Hematopoietic multipotent progenitor cell treated with erythropoietin and hydrocortisone succinate and interleukin-3 and kit ligand, for 6 days (in vitro differentiated cells): ENCODE results near the gene ERICH3.

Experiments
- DNase-seq: peaks from one replicate; pipeline ENCODE4 v3.0.0-alpha.2; 2015

ERICH3 gene

GRCh38 chr1:74673351-74674111, at the start of gene ERICH3:
Gene ERICH3 (minus strand): TSS chr1:74673792. CDS start chr1:74673519, 273 bp downstream.
- peak; percentile 9 for DNase-seq

GRCh38 chr1:74717626-74718025, 44.0 kb upstream of the ERICH3 start:
- no peak for DNase-seq

- DNase-seq = no peak
Measured at GRCh38 chr1:74716822-74717221, 43.2 kb upstream of the ERICH3 start.

GRCh38 chr1:74715806-74716205, 42.2 kb upstream of the ERICH3 start:
- no peak for DNase-seq

- no peak for DNase-seq
Measured at GRCh38 chr1:74715236-74715502, 41.6 kb upstream of the ERICH3 start.

GRCh38 chr1:74714429-74715235, 41.0 kb upstream of the ERICH3 start:
- no peak for DNase-seq

- no peak for DNase-seq
Measured at GRCh38 chr1:74713849-74714248, 40.3 kb upstream of the ERICH3 start.

- no peak for DNase-seq
Measured at GRCh38 chr1:74712881-74713280, 39.3 kb upstream of the ERICH3 start.

GRCh38 chr1:74703386-74704182, 30.0 kb upstream of the ERICH3 start:
- no peak for DNase-seq

GRCh38 chr1:74699331-74699730, 25.7 kb upstream of the ERICH3 start:
- no peak for DNase-seq

- DNase-seq = no peak
Measured at GRCh38 chr1:74697832-74698231, 24.2 kb upstream of the ERICH3 start.

GRCh38 chr1:74693473-74693872, 19.9 kb upstream of the ERICH3 start:
- no peak for DNase-seq

- DNase-seq = no peak
Measured at GRCh38 chr1:74690909-74691308, 17.3 kb upstream of the ERICH3 start.

GRCh38 chr1:74690364-74690696, 16.7 kb upstream of the ERICH3 start:
- DNase-seq = no peak

- DNase-seq = peak; percentile 79
Measured at GRCh38 chr1:74689621-74690363, 16.2 kb upstream of the ERICH3 start.

GRCh38 chr1:74686928-74687327, 13.3 kb upstream of the ERICH3 start:
- no peak for DNase-seq

- DNase-seq = no peak
Measured at GRCh38 chr1:74684301-74684700, 10.7 kb upstream of the ERICH3 start.

- DNase-seq = no peak
Measured at GRCh38 chr1:74683656-74684055, 10.1 kb upstream of the ERICH3 start.

- no peak for DNase-seq
Measured at GRCh38 chr1:74681851-74682250, 8.3 kb upstream of the ERICH3 start.

GRCh38 chr1:74681449-74681848, 7.9 kb upstream of the ERICH3 start:
- no peak for DNase-seq

GRCh38 chr1:74681001-74681400, 7.4 kb upstream of the ERICH3 start:
- DNase-seq = no peak

- no peak for DNase-seq
Measured at GRCh38 chr1:74679811-74680210, 6.2 kb upstream of the ERICH3 start.

GRCh38 chr1:74677926-74678325, 4.3 kb upstream of the ERICH3 start:
- no peak for DNase-seq
